ENCODE data around the gene ZNF407. TPM values are rescaled to one million over a fixed set of nuclear protein-coding genes. Genes with fewer than 3 reads are reported as not detected.

Gene ZNF407
- total RNA-seq, 1 donor, result 16.6 TPM

DNA sequence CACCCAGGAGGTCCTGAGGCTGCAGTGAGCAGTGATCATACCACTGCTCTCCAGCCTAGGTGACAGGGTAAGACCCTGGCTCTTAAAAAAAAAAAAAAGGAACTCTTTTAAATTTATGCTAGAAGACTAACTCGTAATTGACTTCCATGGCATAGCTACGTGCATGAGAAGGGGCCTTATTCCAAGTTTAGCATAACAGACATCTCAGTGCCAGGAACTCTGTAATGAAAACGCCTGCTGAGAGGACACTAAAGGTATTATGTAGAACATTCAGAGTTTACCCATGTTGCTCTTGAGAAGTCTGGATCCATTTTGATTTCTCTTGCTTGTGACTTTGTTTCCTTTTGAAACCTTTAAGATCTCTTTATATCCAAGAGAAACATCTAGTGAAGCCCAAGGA, 276.0 kb downstream of the ZNF407 start:
- Histone ChIP-seq H3K27ac (ENCODE audit: low read depth, low read length) (no peak overlapping the region), H3K36me3 (ENCODE audit: insufficient read depth, low read length) (no peaks in the 10 kb centered on the region), H3K4me1 (ENCODE audit: insufficient read depth, low read length) (peaks cover 4% of the 10 kb centered on the region), H3K4me3 (ENCODE audit: insufficient read depth, low read length) (no peak overlapping the region), H2AFZ (ENCODE audit: low read length) (no peak overlapping the region), H4K20me1 (ENCODE audit: insufficient read depth, low read length) (no peaks in the 10 kb centered on the region), H3K27me3 (ENCODE audit: insufficient read depth, low read length) (no peaks in the 10 kb centered on the region), H3K79me2 (ENCODE audit: insufficient read depth, low read length) (no peaks in the 10 kb centered on the region), H3K9me3 (ENCODE audit: low read depth, low read length) (no peaks in the 10 kb centered on the region), H3K4me2 (ENCODE audit: insufficient read depth, low read length) (no peak overlapping the region)
- TF ChIP-seq, protein P1, sequence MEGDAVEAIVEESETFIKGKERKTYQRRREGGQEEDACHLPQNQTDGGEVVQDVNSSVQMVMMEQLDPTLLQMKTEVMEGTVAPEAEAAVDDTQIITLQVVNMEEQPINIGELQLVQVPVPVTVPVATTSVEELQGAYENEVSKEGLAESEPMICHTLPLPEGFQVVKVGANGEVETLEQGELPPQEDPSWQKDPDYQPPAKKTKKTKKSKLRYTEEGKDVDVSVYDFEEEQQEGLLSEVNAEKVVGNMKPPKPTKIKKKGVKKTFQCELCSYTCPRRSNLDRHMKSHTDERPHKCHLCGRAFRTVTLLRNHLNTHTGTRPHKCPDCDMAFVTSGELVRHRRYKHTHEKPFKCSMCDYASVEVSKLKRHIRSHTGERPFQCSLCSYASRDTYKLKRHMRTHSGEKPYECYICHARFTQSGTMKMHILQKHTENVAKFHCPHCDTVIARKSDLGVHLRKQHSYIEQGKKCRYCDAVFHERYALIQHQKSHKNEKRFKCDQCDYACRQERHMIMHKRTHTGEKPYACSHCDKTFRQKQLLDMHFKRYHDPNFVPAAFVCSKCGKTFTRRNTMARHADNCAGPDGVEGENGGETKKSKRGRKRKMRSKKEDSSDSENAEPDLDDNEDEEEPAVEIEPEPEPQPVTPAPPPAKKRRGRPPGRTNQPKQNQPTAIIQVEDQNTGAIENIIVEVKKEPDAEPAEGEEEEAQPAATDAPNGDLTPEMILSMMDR (IDR thresholded peaks at IDR 0.05; ENCODE audit: extremely low read depth, low read depth, low read length), result no peak
- no peak for DNase-seq (ENCODE audit: insufficient read length, low spot score, missing footprints)

GRCh38 chr18:74874351-74874750, 276.7 kb downstream of the ZNF407 start:
- DNase-seq (ENCODE audit: insufficient read length, low spot score, missing footprints), result no peak
- Histone ChIP-seq H3K4me1 (ENCODE audit: insufficient read depth, low read length) (peaks cover 4% of the 10 kb centered on the region), H3K4me3 (ENCODE audit: insufficient read depth, low read length) (no peak overlapping the region), H3K36me3 (ENCODE audit: insufficient read depth, low read length) (no peaks in the 10 kb centered on the region), H2AFZ (ENCODE audit: low read length) (no peak overlapping the region), H3K4me2 (ENCODE audit: insufficient read depth, low read length) (no peak overlapping the region), H3K27me3 (ENCODE audit: insufficient read depth, low read length) (no peaks in the 10 kb centered on the region), H4K20me1 (ENCODE audit: insufficient read depth, low read length) (no peaks in the 10 kb centered on the region), H3K9me3 (ENCODE audit: low read depth, low read length) (no peaks in the 10 kb centered on the region), H3K27ac (ENCODE audit: low read depth, low read length) (no peak overlapping the region), H3K79me2 (ENCODE audit: insufficient read depth, low read length) (no peaks in the 10 kb centered on the region)
- TF ChIP-seq, protein P1 (IDR thresholded peaks at IDR 0.05; ENCODE audit: extremely low read depth, low read depth, low read length), result no peak

- Histone ChIP-seq H3K79me2 (ENCODE audit: insufficient read depth, low read length) (no peaks in the 10 kb centered on the region), H3K4me3 (ENCODE audit: insufficient read depth, low read length) (no peak overlapping the region), H2AFZ (ENCODE audit: low read length) (no peak overlapping the region), H3K27me3 (ENCODE audit: insufficient read depth, low read length) (no peaks in the 10 kb centered on the region), H3K27ac (ENCODE audit: low read depth, low read length) (no peak overlapping the region), H3K36me3 (ENCODE audit: insufficient read depth, low read length) (peaks cover 1% of the 10 kb centered on the region), H3K9me3 (ENCODE audit: low read depth, low read length) (no peaks in the 10 kb centered on the region), H3K4me2 (ENCODE audit: insufficient read depth, low read length) (no peak overlapping the region), H3K4me1 (ENCODE audit: insufficient read depth, low read length) (no peaks in the 10 kb centered on the region), H4K20me1 (ENCODE audit: insufficient read depth, low read length) (no peaks in the 10 kb centered on the region)
- no peak for DNase-seq (ENCODE audit: insufficient read length, low spot score, missing footprints)
- TF ChIP-seq, protein P1 (IDR thresholded peaks at IDR 0.05; ENCODE audit: extremely low read depth, low read depth, low read length), result no peak
Measured at GRCh38 chr18:74876630-74877243, 279.1 kb downstream of the ZNF407 start.

GRCh38 chr18:74878267-74878666, 280.6 kb downstream of the ZNF407 start:
- no peak overlapping the region for H3K4me3 ChIP-seq (ENCODE audit: insufficient read depth, low read length)
- no peak overlapping the region for H3K4me2 ChIP-seq (ENCODE audit: insufficient read depth, low read length)
- H3K4me1 ChIP-seq (ENCODE audit: insufficient read depth, low read length), result no peaks in the 10 kb centered on the region
- no peak overlapping the region for H3K27ac ChIP-seq (ENCODE audit: low read depth, low read length)
- TF ChIP-seq, protein P1 (IDR thresholded peaks at IDR 0.05; ENCODE audit: extremely low read depth, low read depth, low read length), result no peak
- no peak overlapping the region for H2AFZ ChIP-seq (ENCODE audit: low read length)
- no peaks in the 10 kb centered on the region for H3K9me3 ChIP-seq (ENCODE audit: low read depth, low read length)
- no peak for DNase-seq (ENCODE audit: insufficient read length, low spot score, missing footprints)
- H3K36me3 ChIP-seq (ENCODE audit: insufficient read depth, low read length), result peaks cover 3% of the 10 kb centered on the region
- H3K79me2 ChIP-seq (ENCODE audit: insufficient read depth, low read length), result no peaks in the 10 kb centered on the region
- H3K27me3 ChIP-seq (ENCODE audit: insufficient read depth, low read length), result no peaks in the 10 kb centered on the region
- H4K20me1 ChIP-seq (ENCODE audit: insufficient read depth, low read length), result no peaks in the 10 kb centered on the region

Measured in osteoblast (primary cell).